HEK293 (cell line): Measurements from ENCODE around the gene UBTFL1.
"Not testable (repeated sequence)": the region's sequence is repeated elsewhere in the genome, so short reads cannot be mapped to it uniquely, and the experiment has no call there.

Experiments
- ZNF155 ChIP-seq: fragments of 450-650 bp; formaldehyde crosslinking; IDR thresholded peaks from 2 replicates; pipeline ENCODE4 v1.5.1; 2016; ENCODE audit warnings: missing biosample characterization, missing genetic modification characterization
- ZNF169 ChIP-seq: fragments of 450-650 bp; formaldehyde crosslinking; IDR thresholded peaks from 2 replicates; pipeline ENCODE4 v1.5.1; 2016; ENCODE audit warnings: missing biosample characterization, missing genetic modification characterization
- ZNF302 ChIP-seq: fragments of 450-650 bp; formaldehyde crosslinking; IDR thresholded peaks from 2 replicates; pipeline ENCODE4 v1.5.1; 2016; ENCODE audit warnings: missing biosample characterization, missing genetic modification characterization, low read depth
- ZNF670 ChIP-seq: fragments of 450-650 bp; formaldehyde crosslinking; IDR thresholded peaks from 2 replicates; pipeline ENCODE4 v1.5.1; 2016; ENCODE audit warnings: missing biosample characterization, missing genetic modification characterization, low read depth
- ZNF677 ChIP-seq: fragments of 450-650 bp; IDR thresholded peaks from 2 replicates; pipeline ENCODE4 v1.5.0; 2018; ENCODE audit warnings: missing biosample characterization, mild to moderate bottlenecking, missing genetic modification characterization, moderate library complexity
- ZNF776 ChIP-seq: fragments of 450-650 bp; formaldehyde crosslinking; IDR thresholded peaks from 2 replicates; pipeline ENCODE4 v1.5.0; 2017; ENCODE audit warnings: missing biosample characterization, missing genetic modification characterization, borderline replicate concordance
- TF ChIP-seq, protein P1 (sequence below): fragments of 450-650 bp; formaldehyde crosslinking; IDR thresholded peaks from 2 replicates; pipeline ENCODE4 v1.5.1; 2016; ENCODE audit warnings: missing biosample characterization, missing genetic modification characterization
- TF ChIP-seq, protein P2 (sequence below): fragments of 450-650 bp; formaldehyde crosslinking; IDR thresholded peaks from 2 replicates; pipeline ENCODE4 v1.5.1; 2016; ENCODE audit warnings: missing biosample characterization, missing genetic modification characterization

GRCh38 chr11:90095230-90095924 lies 9.6 kb downstream of the UBTFL1 start:
- TF ChIP-seq, protein P1, sequence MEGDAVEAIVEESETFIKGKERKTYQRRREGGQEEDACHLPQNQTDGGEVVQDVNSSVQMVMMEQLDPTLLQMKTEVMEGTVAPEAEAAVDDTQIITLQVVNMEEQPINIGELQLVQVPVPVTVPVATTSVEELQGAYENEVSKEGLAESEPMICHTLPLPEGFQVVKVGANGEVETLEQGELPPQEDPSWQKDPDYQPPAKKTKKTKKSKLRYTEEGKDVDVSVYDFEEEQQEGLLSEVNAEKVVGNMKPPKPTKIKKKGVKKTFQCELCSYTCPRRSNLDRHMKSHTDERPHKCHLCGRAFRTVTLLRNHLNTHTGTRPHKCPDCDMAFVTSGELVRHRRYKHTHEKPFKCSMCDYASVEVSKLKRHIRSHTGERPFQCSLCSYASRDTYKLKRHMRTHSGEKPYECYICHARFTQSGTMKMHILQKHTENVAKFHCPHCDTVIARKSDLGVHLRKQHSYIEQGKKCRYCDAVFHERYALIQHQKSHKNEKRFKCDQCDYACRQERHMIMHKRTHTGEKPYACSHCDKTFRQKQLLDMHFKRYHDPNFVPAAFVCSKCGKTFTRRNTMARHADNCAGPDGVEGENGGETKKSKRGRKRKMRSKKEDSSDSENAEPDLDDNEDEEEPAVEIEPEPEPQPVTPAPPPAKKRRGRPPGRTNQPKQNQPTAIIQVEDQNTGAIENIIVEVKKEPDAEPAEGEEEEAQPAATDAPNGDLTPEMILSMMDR, result not testable (repeated sequence)
- TF ChIP-seq ZNF776, ZNF670, ZNF302, ZNF677, ZNF169, ZNF155 (tag by site-specific recombination): not testable (repeated sequence)
- TF ChIP-seq, protein P2, sequence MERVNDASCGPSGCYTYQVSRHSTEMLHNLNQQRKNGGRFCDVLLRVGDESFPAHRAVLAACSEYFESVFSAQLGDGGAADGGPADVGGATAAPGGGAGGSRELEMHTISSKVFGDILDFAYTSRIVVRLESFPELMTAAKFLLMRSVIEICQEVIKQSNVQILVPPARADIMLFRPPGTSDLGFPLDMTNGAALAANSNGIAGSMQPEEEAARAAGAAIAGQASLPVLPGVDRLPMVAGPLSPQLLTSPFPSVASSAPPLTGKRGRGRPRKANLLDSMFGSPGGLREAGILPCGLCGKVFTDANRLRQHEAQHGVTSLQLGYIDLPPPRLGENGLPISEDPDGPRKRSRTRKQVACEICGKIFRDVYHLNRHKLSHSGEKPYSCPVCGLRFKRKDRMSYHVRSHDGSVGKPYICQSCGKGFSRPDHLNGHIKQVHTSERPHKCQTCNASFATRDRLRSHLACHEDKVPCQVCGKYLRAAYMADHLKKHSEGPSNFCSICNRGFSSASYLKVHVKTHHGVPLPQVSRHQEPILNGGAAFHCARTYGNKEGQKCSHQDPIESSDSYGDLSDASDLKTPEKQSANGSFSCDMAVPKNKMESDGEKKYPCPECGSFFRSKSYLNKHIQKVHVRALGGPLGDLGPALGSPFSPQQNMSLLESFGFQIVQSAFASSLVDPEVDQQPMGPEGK, result not testable (repeated sequence)
